ENCODE results near the gene ANGPTL8. TPM values are rescaled to one million over a fixed set of nuclear protein-coding genes. Genes with fewer than 3 reads are reported as not detected.

The ANGPTL8 gene
- total and polyA plus RNA-seq, 12 donors, result 0.34 to 13.0 (median 1.7) TPM; not detected in 6

DNA sequence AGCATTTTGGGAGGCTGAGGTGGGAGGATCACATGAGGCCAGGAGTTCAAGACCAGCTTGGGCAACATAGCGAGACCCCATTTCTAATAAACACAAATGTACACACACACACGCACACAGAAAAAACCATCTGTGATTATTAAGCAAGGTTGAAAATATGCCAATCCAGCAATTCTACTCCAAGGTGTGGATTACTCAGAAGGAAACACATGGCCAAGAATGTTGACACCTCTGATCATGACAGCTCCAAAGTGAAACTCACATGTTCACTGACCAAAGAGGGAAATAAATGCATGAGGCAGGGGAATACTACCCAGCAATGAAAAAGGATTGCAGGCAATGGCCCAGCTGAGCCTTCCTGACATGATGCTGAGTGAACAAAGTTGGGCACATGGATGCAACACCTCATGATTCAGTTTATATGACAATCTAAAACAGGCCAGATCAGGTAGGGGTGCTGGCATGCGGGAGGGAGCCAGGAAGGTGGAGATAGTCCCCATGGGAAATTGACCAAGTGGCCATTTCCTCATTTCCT is 18.5 kb downstream of the ANGPTL8 start:
- WGBS, 2 donors, result 83 to 89% methylated on average over 3 of the region's 3 CpGs
- no peak for DNase-seq
- Histone ChIP-seq H3K36me3 (peaks cover 0 to 9% (median 0%) of the 10 kb centered on the region in 9 donors), H3K27ac (peak overlapping the region in 6 of 10 donors; percentile 12 to 95 (median 34)), H3K27me3 (peaks cover 0 to 21% (median 0%) of the 10 kb centered on the region in 7 donors), H3K4me3 (no peak overlapping the region), H3K9me3 (no peaks in the 10 kb centered on the region), H3K4me1 (peaks cover 11 to 68% (median 41%) of the 10 kb centered on the region in 9 donors)
- intact Hi-C loops (cut with DNase I), result no loop called here
- TF ChIP-seq, protein P1, sequence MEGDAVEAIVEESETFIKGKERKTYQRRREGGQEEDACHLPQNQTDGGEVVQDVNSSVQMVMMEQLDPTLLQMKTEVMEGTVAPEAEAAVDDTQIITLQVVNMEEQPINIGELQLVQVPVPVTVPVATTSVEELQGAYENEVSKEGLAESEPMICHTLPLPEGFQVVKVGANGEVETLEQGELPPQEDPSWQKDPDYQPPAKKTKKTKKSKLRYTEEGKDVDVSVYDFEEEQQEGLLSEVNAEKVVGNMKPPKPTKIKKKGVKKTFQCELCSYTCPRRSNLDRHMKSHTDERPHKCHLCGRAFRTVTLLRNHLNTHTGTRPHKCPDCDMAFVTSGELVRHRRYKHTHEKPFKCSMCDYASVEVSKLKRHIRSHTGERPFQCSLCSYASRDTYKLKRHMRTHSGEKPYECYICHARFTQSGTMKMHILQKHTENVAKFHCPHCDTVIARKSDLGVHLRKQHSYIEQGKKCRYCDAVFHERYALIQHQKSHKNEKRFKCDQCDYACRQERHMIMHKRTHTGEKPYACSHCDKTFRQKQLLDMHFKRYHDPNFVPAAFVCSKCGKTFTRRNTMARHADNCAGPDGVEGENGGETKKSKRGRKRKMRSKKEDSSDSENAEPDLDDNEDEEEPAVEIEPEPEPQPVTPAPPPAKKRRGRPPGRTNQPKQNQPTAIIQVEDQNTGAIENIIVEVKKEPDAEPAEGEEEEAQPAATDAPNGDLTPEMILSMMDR (IDR thresholded peaks at IDR 0.05), result no peak
- ATAC-seq, result no peak

DNA sequence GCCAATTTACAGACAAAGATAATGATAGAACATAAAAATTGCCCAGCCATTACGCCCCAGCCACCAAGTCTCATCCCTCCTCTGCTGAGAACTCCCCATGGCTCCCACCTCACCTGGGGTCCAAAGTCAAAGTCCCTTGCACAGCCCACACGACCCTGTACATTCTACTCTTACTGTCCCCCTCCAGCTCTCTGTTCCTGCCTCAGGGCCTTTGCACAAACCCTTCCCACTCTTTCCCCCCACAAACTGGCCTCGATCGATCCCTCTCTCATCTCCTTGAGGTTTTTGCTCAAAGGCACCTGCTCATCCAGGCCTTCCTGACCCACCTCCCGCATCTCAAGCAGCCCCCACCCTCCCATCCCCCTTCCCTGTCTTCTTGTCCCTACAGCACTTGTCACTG is 21.6 kb downstream of the ANGPTL8 start:
- TF ChIP-seq, protein P1 (IDR thresholded peaks at IDR 0.05), result no peak
- H3K27me3 ChIP-seq, result peaks cover 0 to 38% (median 0%) of the 10 kb centered on the region in 7 donors
- peak overlapping the region in 9 of 10 donors; percentile 54 to 98 (median 79) for H3K4me3 ChIP-seq
- ATAC-seq (no peak), DNase-seq (no peak)
- WGBS, 2 donors, result 70 to 76% methylated on average over 5 of the region's 5 CpGs
- H3K36me3 ChIP-seq, result peaks cover 0 to 4% (median 0%) of the 10 kb centered on the region in 9 donors
- intact Hi-C loops (cut with DNase I), result no loop called here
- H3K27ac ChIP-seq, result peak overlapping the region; percentile 88 to 99 (median 93)
- H3K9me3 ChIP-seq, result no peaks in the 10 kb centered on the region
- H3K4me1 ChIP-seq, result peaks cover 2 to 65% (median 21%) of the 10 kb centered on the region in 9 donors

DNA sequence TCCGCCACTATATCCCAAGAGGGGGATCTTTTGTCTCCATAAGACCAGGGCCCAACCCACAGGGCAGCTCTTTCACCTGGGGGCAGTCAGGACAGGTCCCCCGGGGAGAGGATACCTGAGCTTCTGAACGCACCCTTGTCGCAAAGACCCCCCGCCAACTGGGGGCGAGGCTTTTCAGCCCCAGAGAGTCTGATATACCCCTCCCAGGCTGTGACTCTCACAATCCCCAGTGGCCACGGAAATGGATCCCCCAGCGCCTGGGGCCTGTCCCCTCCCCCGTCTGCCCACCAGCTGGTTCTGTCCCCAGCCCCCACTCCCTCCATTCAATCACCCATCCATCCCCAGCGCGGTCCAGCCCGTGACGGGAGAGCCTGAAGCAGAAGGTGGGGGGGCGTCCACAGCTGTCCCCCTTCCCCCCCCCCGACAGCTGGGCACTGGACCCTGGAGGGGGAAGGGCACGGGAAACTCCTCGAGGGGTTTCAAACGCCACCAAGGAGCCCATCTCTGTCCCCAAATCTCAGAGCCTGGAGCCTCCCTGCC is 22.1 kb downstream of the ANGPTL8 start:
- Histone ChIP-seq H3K27me3 (peaks cover 0 to 38% (median 0%) of the 10 kb centered on the region in 7 donors), H3K27ac (peak overlapping the region; percentile 88 to 99 (median 93)), H3K36me3 (peaks cover 0 to 4% (median 0%) of the 10 kb centered on the region in 9 donors), H3K4me3 (peak overlapping the region; percentile 51 to 98 (median 76)), H3K4me1 (peaks cover 2 to 60% (median 16%) of the 10 kb centered on the region in 9 donors), H3K9me3 (no peaks in the 10 kb centered on the region)
- ATAC-seq (peak in 7 of 8 donors; percentile 18 to 40 (median 36)), DNase-seq (no peak)
- intact Hi-C loops (cut with DNase I), result no loop called here
- WGBS, 2 donors, result 17 to 19% methylated on average over 17 to 18 of the region's 18 CpGs
- TF ChIP-seq, protein P1 (IDR thresholded peaks at IDR 0.05), result no peak

DNA sequence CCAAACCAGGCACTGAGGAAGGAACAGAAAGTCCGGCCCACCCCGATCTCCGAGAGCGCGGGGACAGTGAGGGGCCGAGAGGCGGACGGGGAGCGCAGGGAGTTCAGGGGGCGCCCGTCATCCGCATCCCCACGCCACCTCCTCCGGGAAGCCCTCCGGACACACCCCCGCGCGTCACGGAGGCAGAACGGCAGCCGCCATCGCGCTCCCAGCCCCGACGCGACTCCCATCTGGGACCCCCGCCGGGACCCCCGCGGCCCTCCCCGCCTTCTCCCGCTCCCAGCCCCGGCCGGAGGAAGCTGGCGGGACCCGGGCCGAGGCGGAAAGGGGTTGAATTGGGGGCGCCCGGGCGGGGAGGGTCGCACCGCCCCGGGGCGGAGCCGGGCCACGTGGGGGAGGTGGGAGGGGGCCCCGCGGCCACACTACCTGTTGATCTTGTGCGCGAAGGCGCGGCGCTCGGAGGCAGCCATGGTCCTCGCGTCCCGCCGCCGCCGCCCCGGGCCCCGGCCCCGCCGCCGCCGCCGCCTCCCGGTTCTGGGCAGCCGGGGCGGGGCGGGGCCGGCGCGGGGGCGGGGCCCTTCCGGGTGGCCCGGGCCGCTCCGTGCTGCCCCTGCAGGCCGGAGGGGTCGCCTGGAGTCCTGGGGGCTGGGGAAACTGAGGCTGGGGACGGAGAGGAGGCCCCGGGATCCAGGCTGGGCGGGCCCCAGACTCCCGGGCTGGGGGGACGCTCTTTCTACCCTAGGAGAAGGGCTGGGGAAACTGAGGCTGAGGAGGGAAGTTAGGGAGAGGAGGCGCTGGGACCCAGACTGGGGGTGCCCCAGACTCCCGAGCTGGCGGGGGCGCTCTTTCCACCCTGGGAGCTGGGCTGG is 22.8 kb downstream of the ANGPTL8 start, which contains the start of gene DOCK6:
Gene DOCK6 (minus strand): TSS at position 554 of the 869 bp plus-strand sequence. CDS start 84 bp downstream, at position 470.
- peak; percentile 24 to 72 (median 42) for ATAC-seq
- peaks cover 0 to 38% (median 0%) of the 10 kb centered on the region in 7 donors for H3K27me3 ChIP-seq
- H3K36me3 ChIP-seq, result peaks cover 0 to 4% (median 0%) of the 10 kb centered on the region in 9 donors
- peak in 1 of 2 donors; percentile 56 for DNase-seq
- peaks cover 2 to 54% (median 12%) of the 10 kb centered on the region in 9 donors for H3K4me1 ChIP-seq
- WGBS, 2 donors, result 1% methylated on average over 58 to 91 of the region's 91 CpGs
- no peaks in the 10 kb centered on the region for H3K9me3 ChIP-seq
- intact Hi-C loops (cut with DNase I), result no loop called here
- H3K4me3 ChIP-seq, result peak within 1 kb of the TSS; percentile 51 to 98 (median 76)
- TF ChIP-seq, protein P1 (IDR thresholded peaks at IDR 0.05), result peak in 7 of 9 donors; percentile 33 to 64 (median 49)
- peak within 1 kb of the TSS; percentile 88 to 99 (median 93) for H3K27ac ChIP-seq

Measured in heart right ventricle (tissue), 16 donors.